Activated naive CD8-positive, alpha-beta T cell (primary cell): ENCODE results near the gene IKBKG.
A peak's percentile ranks its signal among the peaks of the same experiment; 100 is the strongest.
"Not testable (repeated sequence)": the region's sequence is repeated elsewhere in the genome, so short reads cannot be mapped to it uniquely, and the experiment has no call there.

ENCODE experiments used
- H3K27ac Mint-ChIP-seq: one replicate; pipeline ENCODE4 v1.8.0; 2021; ENCODE audit warnings: mixed read lengths
- H3K27me3 Mint-ChIP-seq: one replicate; pipeline ENCODE4 v1.8.0; 2021; ENCODE audit warnings: mixed read lengths
- H3K36me3 Mint-ChIP-seq: one replicate; pipeline ENCODE4 v1.8.0; 2021; ENCODE audit warnings: mixed read lengths
- H3K4me1 Mint-ChIP-seq: one replicate; pipeline ENCODE4 v1.8.0; 2021; ENCODE audit warnings: low read depth, mixed read lengths
- H3K4me3 Mint-ChIP-seq: one replicate; pipeline ENCODE4 v1.8.0; 2021; ENCODE audit warnings: mild to moderate bottlenecking, mixed read lengths
- H3K9me3 Mint-ChIP-seq: one replicate; pipeline ENCODE4 v1.8.0; 2021; ENCODE audit warnings: low read depth, mixed read lengths

Gene IKBKG, protein sequence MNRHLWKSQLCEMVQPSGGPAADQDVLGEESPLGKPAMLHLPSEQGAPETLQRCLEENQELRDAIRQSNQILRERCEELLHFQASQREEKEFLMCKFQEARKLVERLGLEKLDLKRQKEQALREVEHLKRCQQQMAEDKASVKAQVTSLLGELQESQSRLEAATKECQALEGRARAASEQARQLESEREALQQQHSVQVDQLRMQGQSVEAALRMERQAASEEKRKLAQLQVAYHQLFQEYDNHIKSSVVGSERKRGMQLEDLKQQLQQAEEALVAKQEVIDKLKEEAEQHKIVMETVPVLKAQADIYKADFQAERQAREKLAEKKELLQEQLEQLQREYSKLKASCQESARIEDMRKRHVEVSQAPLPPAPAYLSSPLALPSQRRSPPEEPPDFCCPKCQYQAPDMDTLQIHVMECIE

GRCh38 chrX:154547245-154548027 is at the start of gene IKBKG:
TSS of gene IKBKG (plus strand) at chrX:154547620. CDS start at chrX:154552003, 4,383 bp downstream.
- no peaks in the 10 kb centered on the region for H3K36me3 Mint-ChIP-seq
- peaks cover 53% of the 10 kb centered on the region for H3K4me1 Mint-ChIP-seq
- H3K9me3 Mint-ChIP-seq: no peaks in the 10 kb centered on the region
- peak within 1 kb of the TSS; percentile 94 for H3K27ac Mint-ChIP-seq
- H3K27me3 Mint-ChIP-seq: no peaks in the 10 kb centered on the region
- peak within 1 kb of the TSS; percentile 98 for H3K4me3 Mint-ChIP-seq

DNA sequence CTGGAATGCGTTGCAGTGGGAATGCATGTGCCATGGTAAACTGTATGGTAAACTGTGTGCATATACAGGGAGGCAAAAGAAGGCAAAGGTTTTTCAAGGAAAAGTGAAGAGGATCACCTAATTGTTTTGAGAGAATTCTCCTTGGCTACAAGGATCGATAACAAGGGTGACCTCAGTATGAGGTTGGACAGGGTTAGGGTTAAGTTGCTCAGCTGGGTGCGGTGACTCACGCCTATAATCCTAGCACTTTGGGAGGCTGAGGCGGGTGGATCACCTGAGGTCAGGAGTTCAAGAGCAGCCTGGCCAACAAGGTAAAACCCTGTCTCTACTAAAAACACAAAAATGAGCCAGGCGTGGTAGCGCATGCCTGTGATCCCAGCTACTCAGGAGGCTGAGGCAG is 46.0 kb upstream of the IKBKG start:
- not testable (repeated sequence) for H3K4me1 Mint-ChIP-seq, H3K27me3 Mint-ChIP-seq, H3K4me3 Mint-ChIP-seq, H3K9me3 Mint-ChIP-seq, H3K36me3 Mint-ChIP-seq, H3K27ac Mint-ChIP-seq

DNA sequence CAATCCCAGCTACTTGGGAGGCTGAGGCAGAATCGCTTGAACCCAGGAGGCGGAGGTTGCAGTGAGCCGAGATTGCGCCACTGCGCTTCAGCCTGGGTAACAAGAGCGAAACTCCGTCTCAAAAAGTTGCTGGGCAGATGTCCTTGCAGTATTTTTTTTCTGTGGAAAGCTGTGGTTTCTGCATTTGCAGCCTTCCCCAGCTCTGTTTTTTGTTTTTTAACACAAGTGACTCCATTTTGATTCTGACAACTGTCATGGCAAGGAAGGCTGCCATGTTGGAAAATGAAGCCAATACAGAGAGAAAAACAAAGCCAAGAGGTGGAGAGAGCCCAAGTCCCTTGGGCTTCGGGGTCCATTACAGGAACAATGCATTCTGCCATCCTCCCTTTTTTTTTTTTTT is 45.3 kb upstream of the IKBKG start:
- Mint-ChIP-seq H3K9me3 (no peaks in the 10 kb centered on the region), H3K4me1 (no peaks in the 10 kb centered on the region), H3K27ac (no peak overlapping the region), H3K27me3 (no peaks in the 10 kb centered on the region), H3K36me3 (no peaks in the 10 kb centered on the region), H3K4me3 (no peak overlapping the region)

- H3K36me3 Mint-ChIP-seq: no peaks in the 10 kb centered on the region
- no peak overlapping the region for H3K4me3 Mint-ChIP-seq
- no peaks in the 10 kb centered on the region for H3K9me3 Mint-ChIP-seq
- H3K27me3 Mint-ChIP-seq: no peaks in the 10 kb centered on the region
- H3K4me1 Mint-ChIP-seq: no peaks in the 10 kb centered on the region
- H3K27ac Mint-ChIP-seq: no peak overlapping the region
These were observed 44.4 kb upstream of the IKBKG start for GRCh38 chrX:154502989-154503388.

GRCh38 chrX:154505734-154506133 is 41.7 kb upstream of the IKBKG start:
- Mint-ChIP-seq H3K4me1 (peaks cover under 1% of the 10 kb centered on the region), H3K27me3 (no peaks in the 10 kb centered on the region), H3K9me3 (no peaks in the 10 kb centered on the region), H3K36me3 (peaks cover 4% of the 10 kb centered on the region), H3K4me3 (no peak overlapping the region), H3K27ac (no peak overlapping the region)

- H3K27me3 Mint-ChIP-seq: no peaks in the 10 kb centered on the region
- no peak overlapping the region for H3K27ac Mint-ChIP-seq
- H3K4me1 Mint-ChIP-seq: peaks cover 9% of the 10 kb centered on the region
- H3K36me3 Mint-ChIP-seq: peaks cover 4% of the 10 kb centered on the region
- no peaks in the 10 kb centered on the region for H3K9me3 Mint-ChIP-seq
- H3K4me3 Mint-ChIP-seq: no peak overlapping the region
These were observed 40.7 kb upstream of the IKBKG start for GRCh38 chrX:154506483-154507332.

GRCh38 chrX:154507673-154508383 is 39.6 kb upstream of the IKBKG start:
- Mint-ChIP-seq H3K4me3 (no peak overlapping the region), H3K27me3 (no peaks in the 10 kb centered on the region), H3K9me3 (no peaks in the 10 kb centered on the region), H3K4me1 (peaks cover 13% of the 10 kb centered on the region), H3K36me3 (peaks cover 4% of the 10 kb centered on the region), H3K27ac (no peak overlapping the region)

DNA sequence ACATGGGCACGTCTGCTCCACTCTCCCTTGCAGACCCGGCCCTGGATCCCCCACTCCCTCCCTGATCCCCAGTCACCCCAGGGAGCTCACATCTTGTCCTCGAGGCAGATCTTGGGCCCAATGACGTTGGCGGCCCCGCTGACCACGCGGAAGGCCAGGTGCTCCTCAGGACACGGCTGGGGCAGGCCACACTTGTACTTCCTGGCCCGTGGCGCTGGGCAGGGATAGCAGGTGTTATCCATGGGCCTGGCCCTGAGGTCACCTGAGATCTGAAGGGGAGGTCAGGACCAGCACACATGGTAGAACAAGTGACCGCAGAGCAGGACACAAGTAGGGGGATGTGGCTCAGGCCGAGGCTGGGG is 39.1 kb upstream of the IKBKG start:
- Mint-ChIP-seq H3K27me3 (no peaks in the 10 kb centered on the region), H3K36me3 (peaks cover 4% of the 10 kb centered on the region), H3K4me3 (no peak overlapping the region), H3K27ac (no peak overlapping the region), H3K9me3 (no peaks in the 10 kb centered on the region), H3K4me1 (peaks cover 13% of the 10 kb centered on the region)

- no peaks in the 10 kb centered on the region for H3K27me3 Mint-ChIP-seq
These were observed 38.0 kb upstream of the IKBKG start for GRCh38 chrX:154509455-154509854.

GRCh38 chrX:154511761-154512160 is 35.7 kb upstream of the IKBKG start:
- H3K9me3 Mint-ChIP-seq: no peaks in the 10 kb centered on the region
- H3K27ac Mint-ChIP-seq: peak overlapping the region; percentile 86
- no peaks in the 10 kb centered on the region for H3K27me3 Mint-ChIP-seq
- peaks cover 4% of the 10 kb centered on the region for H3K36me3 Mint-ChIP-seq
- H3K4me1 Mint-ChIP-seq: peaks cover 25% of the 10 kb centered on the region
- peak overlapping the region; percentile 23 for H3K4me3 Mint-ChIP-seq

More at GRCh38 chrX:154509455-154509854, 38.0 kb upstream of the IKBKG start:
- no peak overlapping the region for H3K27ac Mint-ChIP-seq
- peaks cover 4% of the 10 kb centered on the region for H3K36me3 Mint-ChIP-seq
- no peak overlapping the region for H3K4me3 Mint-ChIP-seq
- peaks cover 19% of the 10 kb centered on the region for H3K4me1 Mint-ChIP-seq
- no peaks in the 10 kb centered on the region for H3K9me3 Mint-ChIP-seq

GRCh38 chrX:154512879-154513553 is 34.4 kb upstream of the IKBKG start:
- H3K4me1 Mint-ChIP-seq: peaks cover 28% of the 10 kb centered on the region
- H3K27ac Mint-ChIP-seq: no peak overlapping the region
- H3K27me3 Mint-ChIP-seq: no peaks in the 10 kb centered on the region
- H3K4me3 Mint-ChIP-seq: no peak overlapping the region
- peaks cover 4% of the 10 kb centered on the region for H3K36me3 Mint-ChIP-seq
- no peaks in the 10 kb centered on the region for H3K9me3 Mint-ChIP-seq

DNA sequence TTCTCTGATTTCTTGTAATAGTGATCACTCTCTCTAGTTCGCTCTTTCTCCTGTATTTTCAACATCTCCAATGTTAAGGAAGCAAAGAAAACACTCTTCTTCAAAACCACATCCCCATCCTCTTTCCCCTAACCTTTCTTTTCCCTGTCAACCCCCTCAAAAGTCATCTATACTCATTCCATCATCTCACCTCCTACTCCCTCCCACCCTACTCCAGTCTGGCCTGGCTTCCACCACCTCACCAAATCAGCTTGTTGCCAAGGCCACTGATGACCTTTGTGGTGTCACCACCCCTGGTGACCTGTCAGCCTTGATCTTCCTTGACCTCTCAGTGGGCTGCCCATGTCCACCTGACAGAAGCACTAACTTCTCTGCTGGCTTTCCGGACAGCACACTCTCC is 33.7 kb upstream of the IKBKG start:
- no peaks in the 10 kb centered on the region for H3K9me3 Mint-ChIP-seq
- peaks cover 4% of the 10 kb centered on the region for H3K36me3 Mint-ChIP-seq
- H3K27me3 Mint-ChIP-seq: no peaks in the 10 kb centered on the region
- peaks cover 28% of the 10 kb centered on the region for H3K4me1 Mint-ChIP-seq
- H3K27ac Mint-ChIP-seq: peak overlapping the region; percentile 72
- H3K4me3 Mint-ChIP-seq: peak overlapping the region; percentile 51

GRCh38 chrX:154515090-154515965 is 32.1 kb upstream of the IKBKG start:
- no peaks in the 10 kb centered on the region for H3K9me3 Mint-ChIP-seq
- peaks cover 28% of the 10 kb centered on the region for H3K4me1 Mint-ChIP-seq
- H3K4me3 Mint-ChIP-seq: peak overlapping the region; percentile 87
- H3K27me3 Mint-ChIP-seq: no peaks in the 10 kb centered on the region
- H3K27ac Mint-ChIP-seq: peak overlapping the region; percentile 88
- no peaks in the 10 kb centered on the region for H3K36me3 Mint-ChIP-seq
